GM19397 (cell line): ENCODE results near the gene HABP2.
A peak's percentile ranks its signal among the peaks of the same experiment; 100 is the strongest.

Source experiments
- ATAC-seq: cut with Tn5 transposase; IDR thresholded peaks from one replicate; pipeline ENCODE4 v1.9.1; 2021; ENCODE audit warnings: mild to moderate bottlenecking, moderate library complexity; ENCODE audit not compliant: unreplicated experiment

HABP2 gene

GRCh38 chr10:113555751-113556150, 2.9 kb downstream of the HABP2 start:
- no peak for ATAC-seq

GRCh38 chr10:113557424-113557862, 4.6 kb downstream of the HABP2 start:
- ATAC-seq: no peak

GRCh38 chr10:113557903-113558321, 5.1 kb downstream of the HABP2 start:
- ATAC-seq: no peak

GRCh38 chr10:113560071-113560470, 7.2 kb downstream of the HABP2 start:
- no peak for ATAC-seq

- ATAC-seq: no peak
Measured at GRCh38 chr10:113561214-113561613, 8.4 kb downstream of the HABP2 start.

GRCh38 chr10:113562069-113562468, 9.2 kb downstream of the HABP2 start:
- ATAC-seq: no peak

GRCh38 chr10:113562704-113563103, 9.9 kb downstream of the HABP2 start:
- no peak for ATAC-seq

GRCh38 chr10:113563306-113564088, 10.6 kb downstream of the HABP2 start:
- peak; percentile 97 for ATAC-seq

GRCh38 chr10:113565364-113565763, 12.5 kb downstream of the HABP2 start:
- no peak for ATAC-seq

- no peak for ATAC-seq
Measured at GRCh38 chr10:113566888-113567287, 14.0 kb downstream of the HABP2 start.

- no peak for ATAC-seq
Measured at GRCh38 chr10:113569576-113569975, 16.7 kb downstream of the HABP2 start.

GRCh38 chr10:113572520-113573290, 19.9 kb downstream of the HABP2 start:
- no peak for ATAC-seq

- no peak for ATAC-seq
Measured at GRCh38 chr10:113573368-113573767, 20.5 kb downstream of the HABP2 start.

GRCh38 chr10:113576852-113577251, 24.0 kb downstream of the HABP2 start:
- no peak for ATAC-seq

GRCh38 chr10:113578773-113579172, 25.9 kb downstream of the HABP2 start:
- no peak for ATAC-seq

GRCh38 chr10:113581092-113581491, 28.2 kb downstream of the HABP2 start:
- ATAC-seq: no peak

GRCh38 chr10:113583571-113583970, 30.7 kb downstream of the HABP2 start:
- no peak for ATAC-seq

- ATAC-seq: no peak
Measured at GRCh38 chr10:113585949-113586348, 33.1 kb downstream of the HABP2 start.

GRCh38 chr10:113589201-113589770, 36.4 kb downstream of the HABP2 start:
- no peak for ATAC-seq

GRCh38 chr10:113590581-113590980, 37.7 kb downstream of the HABP2 start:
- ATAC-seq: no peak

GRCh38 chr10:113592380-113592779, 39.5 kb downstream of the HABP2 start:
- ATAC-seq: no peak

- ATAC-seq: no peak
Measured at GRCh38 chr10:113594652-113595051, 41.8 kb downstream of the HABP2 start.
